ENCODE results near the gene CCER1. TPM values are rescaled to one million over a fixed set of nuclear protein-coding genes. Genes with fewer than 3 reads are reported as not detected.

The CCER1 gene
- total RNA-seq, 1 donor from 2014 or later = not detected

- Histone ChIP-seq H3K4me3 (no peak overlapping the region), H3K27me3 (ENCODE audit: low read depth) (no peaks in the 10 kb centered on the region), H3K4me1 (no peaks in the 10 kb centered on the region), H3K36me3 (no peaks in the 10 kb centered on the region), H3K9me3 (replicated peaks) (no peaks in the 10 kb centered on the region), H3K27ac (replicated peaks) (no peak overlapping the region)
- intact Hi-C loops (cut with micrococcal nuclease) = loop anchor here (10.0 kb wide), 1 partner anchor 364 kb away; no protein-coding TSS in a partner anchor
- TF ChIP-seq CTCF (IDR thresholded peaks at IDR 0.05; ENCODE audit: borderline replicate concordance) = no peak
- DNase-seq = no peak
These were observed 15.5 kb upstream of the CCER1 start for GRCh38 chr12:90970471-90970870.

GRCh38 chr12:90969851-90970250 is 14.9 kb upstream of the CCER1 start:
- Histone ChIP-seq H3K4me3 (no peak overlapping the region), H3K27me3 (ENCODE audit: low read depth) (no peaks in the 10 kb centered on the region), H3K9me3 (replicated peaks) (no peaks in the 10 kb centered on the region), H3K4me1 (no peaks in the 10 kb centered on the region), H3K36me3 (no peaks in the 10 kb centered on the region), H3K27ac (replicated peaks) (no peak overlapping the region)
- no peak for TF ChIP-seq CTCF (IDR thresholded peaks at IDR 0.05; ENCODE audit: borderline replicate concordance)
- no peak for DNase-seq
- intact Hi-C loops (cut with micrococcal nuclease) = loop anchor here (10.0 kb wide), 1 partner anchor 365 kb away; no protein-coding TSS in a partner anchor

GRCh38 chr12:90969346-90969745 is 14.4 kb upstream of the CCER1 start:
- no peaks in the 10 kb centered on the region for H3K27me3 ChIP-seq (ENCODE audit: low read depth)
- TF ChIP-seq CTCF (IDR thresholded peaks at IDR 0.05; ENCODE audit: borderline replicate concordance) = no peak

GRCh38 chr12:90965204-90965603 is 10.2 kb upstream of the CCER1 start:
- TF ChIP-seq CTCF (IDR thresholded peaks at IDR 0.05; ENCODE audit: borderline replicate concordance) = no peak
- intact Hi-C loops (cut with micrococcal nuclease) = no loop called here

More at GRCh38 chr12:90969346-90969745, 14.4 kb upstream of the CCER1 start:
- no peaks in the 10 kb centered on the region for H3K36me3 ChIP-seq
- no peak overlapping the region for H3K27ac ChIP-seq (replicated peaks)
- no peaks in the 10 kb centered on the region for H3K9me3 ChIP-seq (replicated peaks)
- H3K4me3 ChIP-seq = no peak overlapping the region
- intact Hi-C loops (cut with micrococcal nuclease) = no loop called here
- no peak for DNase-seq
- H3K4me1 ChIP-seq = no peaks in the 10 kb centered on the region

GRCh38 chr12:90964616-90965015 is 9.6 kb upstream of the CCER1 start:
- no peak for DNase-seq
- TF ChIP-seq CTCF (IDR thresholded peaks at IDR 0.05; ENCODE audit: borderline replicate concordance) = no peak
- Histone ChIP-seq H3K27ac (replicated peaks) (no peak overlapping the region), H3K4me1 (no peaks in the 10 kb centered on the region), H3K4me3 (no peak overlapping the region), H3K27me3 (ENCODE audit: low read depth) (no peaks in the 10 kb centered on the region), H3K36me3 (no peaks in the 10 kb centered on the region), H3K9me3 (replicated peaks) (no peaks in the 10 kb centered on the region)
- intact Hi-C loops (cut with micrococcal nuclease) = no loop called here

More at GRCh38 chr12:90965204-90965603, 10.2 kb upstream of the CCER1 start:
- Histone ChIP-seq H3K4me1 (no peaks in the 10 kb centered on the region), H3K27ac (replicated peaks) (no peak overlapping the region), H3K27me3 (ENCODE audit: low read depth) (no peaks in the 10 kb centered on the region), H3K36me3 (no peaks in the 10 kb centered on the region), H3K4me3 (no peak overlapping the region), H3K9me3 (replicated peaks) (no peaks in the 10 kb centered on the region)
- DNase-seq = no peak
